Measurements from ENCODE around the gene YWHAH. TPM values are rescaled to one million over a fixed set of nuclear protein-coding genes. Genes with fewer than 3 reads are reported as not detected.
A peak's percentile ranks its signal among the peaks of the same experiment; 100 is the strongest.

Gene YWHAH
- total RNA-seq, 2 donors from 2014 or later = 41.9 to 62.4 TPM

- DNase-seq (ENCODE audit: low spot score) = no peak
- Histone ChIP-seq H3K36me3 (no peaks in the 10 kb centered on the region), H3K27me3 (replicated peaks; ENCODE audit: insufficient read depth) (no peaks in the 10 kb centered on the region), H3K27ac (no peak overlapping the region), H3K4me3 (no peak overlapping the region), H3K9me3 (no peaks in the 10 kb centered on the region), H3K4me1 (replicated peaks) (no peaks in the 10 kb centered on the region)
- 94% methylated on average over 9 of the region's 9 CpGs for WGBS
- intact Hi-C loops (cut with DNase I) = no loop called here
- TF ChIP-seq POLR2A (IDR thresholded peaks at IDR 0.05) (no peak), POLR2AphosphoS5 (IDR thresholded peaks at IDR 0.05) (no peak), CTCF (IDR thresholded peaks at IDR 0.05) (no peak)
Measured at GRCh38 chr22:31968022-31968421, 23.7 kb downstream of the YWHAH start.

DNA sequence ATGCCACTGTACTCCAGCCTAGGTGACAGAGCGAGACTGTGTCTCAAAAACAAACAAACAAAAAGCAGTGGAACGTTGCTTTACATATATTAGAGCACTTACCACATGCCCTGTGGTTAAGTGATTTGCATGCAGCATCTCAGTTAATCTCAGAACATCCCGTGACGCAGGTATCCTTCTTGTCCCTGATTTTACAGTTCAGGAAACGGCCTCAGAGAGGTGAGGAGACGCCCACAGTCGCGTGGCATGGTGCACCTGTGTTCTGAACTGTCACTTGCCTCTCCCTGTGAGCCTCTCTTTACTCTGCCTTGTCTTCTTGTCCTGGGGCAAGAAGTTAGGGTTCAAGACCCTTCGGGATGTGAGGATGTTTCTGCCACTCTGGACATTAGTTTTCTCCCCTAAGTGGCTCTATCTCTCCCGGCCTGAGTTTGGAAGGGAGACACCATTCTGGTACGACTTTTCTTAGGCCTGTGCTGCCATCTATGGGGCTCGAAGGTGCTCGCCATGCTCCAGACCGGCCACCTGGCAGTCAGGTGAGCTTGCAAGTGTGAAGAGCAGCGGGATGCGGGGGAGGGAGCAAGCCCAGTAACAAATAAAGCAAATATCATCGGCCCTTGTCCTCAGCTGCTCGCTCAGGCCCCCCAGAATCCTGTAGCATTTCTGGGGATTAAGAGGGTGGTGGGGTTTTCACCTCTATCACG is 25.6 kb downstream of the YWHAH start:
- Histone ChIP-seq H3K27me3 (replicated peaks; ENCODE audit: insufficient read depth) (no peaks in the 10 kb centered on the region), H3K36me3 (no peaks in the 10 kb centered on the region), H3K4me3 (peak overlapping the region; percentile 17 to 33), H3K9me3 (no peaks in the 10 kb centered on the region), H3K4me1 (replicated peaks) (no peaks in the 10 kb centered on the region), H3K27ac (no peak overlapping the region)
- DNase-seq (ENCODE audit: low spot score) = peak; percentile 78
- intact Hi-C loops (cut with DNase I) = loop anchor here (10.0 kb wide), 1 partner anchor 505 kb away; the partner anchor contains the start of gene FBXO7
- TF ChIP-seq POLR2AphosphoS5 (IDR thresholded peaks at IDR 0.05) (peak; percentile 56), POLR2A (IDR thresholded peaks at IDR 0.05) (no peak), CTCF (IDR thresholded peaks at IDR 0.05) (peak in 2 of 4 experiments; percentile 75 to 77)
- 25% methylated on average over 18 of the region's 19 CpGs for WGBS

GRCh38 chr22:31970490-31971444 is 26.4 kb downstream of the YWHAH start:
- DNase-seq (ENCODE audit: low spot score) = peak; percentile 78
- peak overlapping the region; percentile 17 to 33 for H3K4me3 ChIP-seq
- H3K9me3 ChIP-seq = no peaks in the 10 kb centered on the region
- H3K27me3 ChIP-seq (replicated peaks; ENCODE audit: insufficient read depth) = no peaks in the 10 kb centered on the region
- intact Hi-C loops (cut with DNase I) = loop anchor here (10.0 kb wide), 1 partner anchor 504 kb away; the partner anchor contains the start of gene FBXO7
- TF ChIP-seq CTCF (IDR thresholded peaks at IDR 0.05) = peak; percentile 78 to 92 (median 84)
- peak; percentile 66 for TF ChIP-seq POLR2AphosphoS5 (IDR thresholded peaks at IDR 0.05)
- peak; percentile 7 for TF ChIP-seq POLR2A (IDR thresholded peaks at IDR 0.05)
- H3K4me1 ChIP-seq (replicated peaks) = no peaks in the 10 kb centered on the region
- 15% methylated on average over 54 of the region's 55 CpGs for WGBS
- no peaks in the 10 kb centered on the region for H3K36me3 ChIP-seq
- no peak overlapping the region for H3K27ac ChIP-seq

DNA sequence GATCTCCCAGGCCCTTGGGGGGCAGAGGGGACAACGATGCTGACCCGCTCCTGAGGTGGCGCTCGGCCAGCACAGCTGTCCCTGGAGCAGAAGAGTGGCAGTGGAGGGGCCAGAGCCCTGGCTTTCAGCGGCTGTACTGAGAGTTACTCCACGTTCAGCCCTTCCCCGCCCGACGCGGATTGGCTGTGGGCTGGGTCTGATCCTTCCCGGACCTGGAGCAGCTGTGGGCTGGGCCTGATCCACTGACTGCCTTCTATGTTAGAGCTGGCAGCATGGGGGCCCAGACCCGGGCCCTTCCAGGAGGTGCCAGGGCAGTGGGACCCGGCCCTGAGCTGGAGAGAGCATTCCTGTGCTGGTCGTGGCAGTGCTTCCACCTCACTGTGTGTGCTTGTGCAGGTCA is 27.8 kb downstream of the YWHAH start:
- H3K4me3 ChIP-seq = no peak overlapping the region
- 77% methylated on average over 13 of the region's 14 CpGs for WGBS
- no peaks in the 10 kb centered on the region for H3K27me3 ChIP-seq (replicated peaks; ENCODE audit: insufficient read depth)
- TF ChIP-seq CTCF (IDR thresholded peaks at IDR 0.05) = no peak
- no peak for TF ChIP-seq POLR2A (IDR thresholded peaks at IDR 0.05)
- no peak for TF ChIP-seq POLR2AphosphoS5 (IDR thresholded peaks at IDR 0.05)
- H3K4me1 ChIP-seq (replicated peaks) = no peaks in the 10 kb centered on the region
- H3K9me3 ChIP-seq = no peaks in the 10 kb centered on the region
- no peak for DNase-seq (ENCODE audit: low spot score)
- H3K36me3 ChIP-seq = no peaks in the 10 kb centered on the region
- intact Hi-C loops (cut with DNase I) = loop anchor here (10.0 kb wide), 1 partner anchor 503 kb away; the partner anchor contains the start of gene FBXO7
- H3K27ac ChIP-seq = no peak overlapping the region
